Adrenal gland (tissue), 5 donors: Measurements from ENCODE around the gene IFT52.

Experiments
- CTCF ChIP-seq, 6 experiments: fragments of 450-650 bp in 4 of 6; fragments of 200-600 bp in 2 of 6; sonication (generic) in 1 of 6; IDR thresholded peaks; 1 replicate in 5 of 6; 2 replicates in 1 of 6; pipeline versions ENCODE4 v1.5.1 to v1.8.0; 2016 to 2021; ENCODE audit warnings: antibody characterized with exemption in 6 of 6, mild to moderate bottlenecking in 2 of 6, moderate library complexity in 1 of 6
- POLR2A ChIP-seq, 2 donors: fragments of 450-650 bp; IDR thresholded peaks; one replicate each; pipeline ENCODE4 v1.6.1; 2017; ENCODE audit warnings: antibody characterized with exemption in 2 of 2, mild to moderate bottlenecking in 2 of 2, moderate library complexity in 1 of 2
- donor health status: DM: no; HTN: no; CAD: no.

GRCh38 chr20:43542161-43542560 lies 48.6 kb upstream of the IFT52 start:
- TF ChIP-seq CTCF (IDR thresholded peaks at IDR 0.05) = no peak
- TF ChIP-seq POLR2A (IDR thresholded peaks at IDR 0.05) = no peak
